HCT116 (cell line): Measurements from ENCODE around the gene CCDC88C.

Experiments
- CBX3 ChIP-seq: IDR thresholded peaks from 2 replicates; pipeline ENCODE4 v1.6.1; 2012; ENCODE audit warnings: low read depth
- CTCF ChIP-seq, 3 experiments: fragments of 200-600 bp in 1 of 3; sonication (generic) in 1 of 3; IDR thresholded peaks in 2 of 3; conservative IDR thresholded peaks in 1 of 3; 2 replicates each; pipeline ENCODE4 v1.5.1; 2012 to 2017; ENCODE audit warnings: low read depth in 2 of 3, low read length in 2 of 3, antibody characterized with exemption in 1 of 3, borderline replicate concordance in 1 of 3, control low read depth in 1 of 3, mild to moderate bottlenecking in 1 of 3, mixed read lengths in 1 of 3, mixed run types in 1 of 3, moderate library complexity in 1 of 3; ENCODE audit not compliant: insufficient read depth in 1 of 3
- EZH2phosphoT487 ChIP-seq: fragments of 200-600 bp; IDR thresholded peaks from 2 replicates; pipeline ENCODE4 v1.6.1; 2018; ENCODE audit warnings: antibody characterized with exemption, borderline replicate concordance
- POLR2A ChIP-seq: IDR thresholded peaks from 2 replicates; pipeline ENCODE4 v1.7.0; 2011; ENCODE audit warnings: borderline replicate concordance; ENCODE audit not compliant: insufficient read depth, insufficient read length; ENCODE audit errors: extremely low read depth
- POLR2AphosphoS5 ChIP-seq: IDR thresholded peaks from 2 replicates; pipeline ENCODE4 v1.6.1; 2011; ENCODE audit warnings: mild to moderate bottlenecking, low read depth, low read length, moderate library complexity
- RAD21 ChIP-seq: IDR thresholded peaks from 2 replicates; pipeline ENCODE4 v1.6.1; 2012; ENCODE audit warnings: low read depth, mild to moderate bottlenecking
- REST ChIP-seq: IDR thresholded peaks from 2 replicates; pipeline ENCODE4 v1.6.1; 2012; ENCODE audit warnings: low read depth
- ZNF274 ChIP-seq: fragments of 200-500 bp; sonication (Bioruptor generic); IDR thresholded peaks from 2 replicates; pipeline ENCODE4 v1.6.1; 2014; ENCODE audit warnings: mild to moderate bottlenecking, low read depth, low read length, inconsistent platforms

GRCh38 chr14:91365552-91365951, 52.1 kb downstream of the CCDC88C start:
- TF ChIP-seq POLR2AphosphoS5 (no peak), CTCF (IDR thresholded peaks at IDR 0.05 in 2 of 3, conservative IDR thresholded peaks at IDR 0.05 in 1 of 3; ENCODE audit: borderline replicate concordance in 1 of 3, insufficient read depth in 1 of 3, low read depth in 2 of 3, low read length in 2 of 3) (no peak), POLR2A (no peak), EZH2phosphoT487 (no peak), CBX3 (no peak), RAD21 (no peak), ZNF274 (no peak), REST (no peak)
